AG08396 (cell line): ENCODE measurements around the gene MAP2K5.

Source experiments
- DNase-seq: peaks from one replicate; pipeline ENCODE4 v3.0.0; 2012; ENCODE audit warnings: low spot score, mixed read lengths

Gene MAP2K5

GRCh38 chr15:67824976-67825880 lies 282.7 kb downstream of the MAP2K5 start, which contains the start of gene SKOR1:
Gene SKOR1 (plus strand): TSS chr15:67825509. CDS start chr15:67825603, 94 bp downstream.
- DNase-seq, result peak; percentile 78

GRCh38 chr15:67825881-67826716 lies 283.6 kb downstream of the MAP2K5 start:
- no peak for DNase-seq

- peak; percentile 22 for DNase-seq
These were observed 284.4 kb downstream of the MAP2K5 start for GRCh38 chr15:67826717-67827561.

- no peak for DNase-seq
These were observed 285.2 kb downstream of the MAP2K5 start for GRCh38 chr15:67827562-67828277.

- DNase-seq, result no peak
These were observed 285.9 kb downstream of the MAP2K5 start for GRCh38 chr15:67828278-67828968.

GRCh38 chr15:67828969-67829646 lies 286.6 kb downstream of the MAP2K5 start:
- no peak for DNase-seq

GRCh38 chr15:67829647-67830504 lies 287.4 kb downstream of the MAP2K5 start:
- DNase-seq, result no peak

GRCh38 chr15:67831363-67831762 lies 288.9 kb downstream of the MAP2K5 start:
- DNase-seq, result no peak

GRCh38 chr15:67832031-67832551 lies 289.6 kb downstream of the MAP2K5 start:
- no peak for DNase-seq

GRCh38 chr15:67832897-67833709 lies 290.6 kb downstream of the MAP2K5 start:
- peak; percentile 3 for DNase-seq

GRCh38 chr15:67833710-67834511 lies 291.4 kb downstream of the MAP2K5 start:
- DNase-seq, result peak; percentile 64

- DNase-seq, result peak; percentile 9
These were observed 292.2 kb downstream of the MAP2K5 start for GRCh38 chr15:67834581-67835296.

- peak; percentile 15 for DNase-seq
These were observed 293.0 kb downstream of the MAP2K5 start for GRCh38 chr15:67835297-67836133.

GRCh38 chr15:67836134-67836455 lies 293.6 kb downstream of the MAP2K5 start:
- DNase-seq, result peak; percentile 30

GRCh38 chr15:67836477-67836876 lies 294.0 kb downstream of the MAP2K5 start:
- peak; percentile 73 for DNase-seq

GRCh38 chr15:67836955-67837354 lies 294.5 kb downstream of the MAP2K5 start:
- DNase-seq, result peak; percentile 6
